IPS DF 19.7 (cell line): ENCODE results near the gene NMRAL1.
A peak's percentile ranks its signal among the peaks of the same experiment; 100 is the strongest.

Source experiments
- DNase-seq: peaks from one replicate; pipeline ENCODE4 v3.0.0-alpha.2; 2013; ENCODE audit warnings: low read depth, low spot score

The NMRAL1 gene

DNA sequence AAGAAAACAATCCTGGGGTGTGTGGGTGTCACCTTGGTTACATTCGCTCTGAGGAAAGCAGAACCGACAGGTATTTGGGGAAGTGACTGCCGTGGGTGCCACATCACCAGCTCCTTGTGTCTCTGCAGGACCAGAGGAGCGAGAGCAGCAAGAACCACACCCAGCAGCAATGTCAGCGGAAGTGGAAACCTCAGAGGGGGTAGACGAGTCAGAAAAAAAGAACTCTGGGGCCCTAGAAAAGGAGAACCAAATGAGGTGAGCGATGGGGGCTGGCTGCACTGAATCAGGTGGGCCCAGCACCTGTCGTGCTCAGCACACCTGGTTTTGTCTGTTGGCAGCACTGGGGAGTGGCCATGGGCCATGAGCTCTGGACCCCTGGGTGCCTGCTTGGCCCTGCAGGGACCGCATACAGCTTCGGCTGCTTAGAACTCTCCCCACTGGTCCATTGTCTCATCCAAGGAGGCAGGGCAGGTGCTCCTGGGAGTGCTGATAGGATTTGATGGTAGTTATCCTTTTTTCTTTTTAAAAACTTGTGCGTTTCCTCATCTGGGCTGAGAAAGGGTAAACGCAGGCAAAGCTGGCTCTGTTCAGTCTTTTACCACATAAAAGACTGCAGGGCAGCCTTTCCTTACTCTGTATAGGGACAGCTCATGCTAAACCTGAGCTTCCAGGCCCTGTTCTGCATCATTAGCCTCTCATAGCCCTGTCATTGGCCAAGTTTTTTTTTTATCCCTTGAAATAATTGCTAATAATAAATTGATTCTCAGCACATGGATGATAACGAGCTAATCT lies 31.1 kb upstream of the NMRAL1 start:
- DNase-seq, result no peak

DNA sequence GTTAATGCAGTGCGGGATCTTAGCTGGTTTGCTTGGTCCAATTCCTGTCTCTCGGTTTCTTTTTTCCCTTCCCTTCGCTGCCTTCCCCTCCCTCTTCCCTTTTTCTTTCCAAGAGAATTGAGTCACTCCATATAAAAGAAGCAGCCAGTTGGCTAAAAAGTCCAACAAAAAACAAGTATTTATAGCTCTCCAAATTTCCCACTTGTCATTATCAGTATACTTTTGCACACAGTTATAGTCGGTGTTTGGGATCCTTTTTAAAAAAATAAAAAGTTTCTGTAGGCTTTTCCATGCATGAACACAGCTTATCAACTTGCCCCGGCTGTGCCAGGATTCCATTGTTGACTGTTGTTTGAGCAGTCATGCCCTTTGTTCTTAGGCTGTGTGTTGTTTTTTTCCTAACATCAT lies 26.6 kb upstream of the NMRAL1 start:
- DNase-seq, result no peak

DNA sequence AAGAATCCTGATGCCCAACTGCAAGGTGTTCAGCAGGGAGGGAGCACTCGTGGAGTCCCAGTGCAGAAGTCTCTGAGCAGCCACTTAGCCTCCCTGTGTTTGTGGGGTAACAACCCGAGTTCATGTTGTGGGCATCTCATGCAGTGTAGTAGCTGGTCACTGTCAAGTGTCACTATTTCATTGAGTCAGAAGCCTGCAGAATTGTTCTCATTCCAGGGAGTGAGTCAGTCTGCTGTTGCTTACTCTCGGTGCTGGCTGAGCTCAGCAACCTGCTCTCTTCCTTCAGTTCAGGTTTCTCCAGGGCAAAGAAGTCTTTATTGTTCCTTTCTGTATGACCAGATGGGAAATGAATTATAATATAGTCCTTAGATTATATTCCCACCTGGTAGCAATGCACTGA lies 25.8 kb upstream of the NMRAL1 start:
- no peak for DNase-seq

DNA sequence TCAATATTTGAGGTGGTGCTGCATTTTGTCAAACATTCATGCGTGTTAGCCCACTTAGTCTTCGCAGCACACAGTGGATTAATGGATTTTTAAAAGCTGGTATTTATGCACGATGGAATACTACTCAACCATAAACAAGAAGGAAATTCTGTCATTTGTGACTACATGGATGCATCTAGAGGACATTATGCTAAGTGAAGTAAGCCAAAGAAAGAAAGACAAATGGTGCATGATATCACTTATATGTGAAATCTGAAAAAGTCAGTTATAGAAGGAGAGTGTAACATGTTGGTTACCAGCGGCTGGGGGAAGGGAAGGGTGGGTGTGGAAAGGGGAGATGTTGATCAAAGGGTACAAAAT lies 24.8 kb upstream of the NMRAL1 start:
- DNase-seq, result no peak

DNA sequence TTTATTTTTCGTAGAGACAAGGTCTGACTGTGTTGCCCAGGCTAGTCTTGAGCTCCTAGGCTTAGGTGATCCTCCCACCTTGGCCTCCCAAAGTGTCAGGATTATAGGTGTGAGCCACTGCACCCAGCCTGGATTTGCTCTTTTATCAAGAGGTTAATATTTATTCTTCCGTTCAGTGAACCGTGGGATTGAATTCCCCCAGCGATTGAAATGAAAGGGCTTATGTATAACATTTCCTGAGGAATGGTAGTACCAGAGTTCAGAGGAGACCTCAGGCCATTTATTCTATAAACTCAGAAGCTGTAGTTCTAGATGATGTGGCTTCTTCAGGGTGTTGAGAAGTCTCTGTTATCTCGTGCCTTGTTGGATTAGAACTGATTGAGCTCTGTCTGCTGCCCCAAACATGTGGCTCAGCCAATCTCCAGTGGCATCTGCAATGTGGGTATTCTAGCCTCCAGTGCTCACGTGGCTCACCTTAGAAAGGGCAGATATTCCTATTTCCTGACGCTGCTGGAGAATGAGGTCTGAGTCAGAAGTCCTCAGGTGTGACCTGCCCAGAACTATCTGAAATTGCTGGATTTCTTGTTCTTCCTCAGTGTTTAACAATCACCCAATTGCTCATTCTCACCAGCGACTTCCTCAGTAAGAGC lies 24.2 kb upstream of the NMRAL1 start:
- DNase-seq, result no peak

DNA sequence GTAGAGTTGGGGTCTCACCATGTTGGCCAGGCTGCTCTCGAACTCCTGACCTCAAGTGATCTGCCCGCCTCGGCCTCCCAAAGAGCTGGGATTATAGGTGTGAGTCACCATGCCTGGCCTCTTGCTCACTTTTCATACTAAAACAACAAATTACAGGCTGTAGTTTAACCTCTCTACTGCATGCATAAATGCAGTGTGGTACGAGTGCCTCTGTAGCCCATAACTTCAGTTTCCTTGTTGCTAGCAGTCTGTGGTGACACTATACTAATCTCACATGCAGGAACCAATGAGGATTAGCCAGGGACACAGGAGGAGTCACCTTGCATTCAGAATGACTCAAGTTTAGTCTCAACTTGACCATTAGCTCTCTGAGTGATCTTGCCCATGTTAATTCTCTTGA lies 21.9 kb upstream of the NMRAL1 start:
- DNase-seq, result no peak

DNA sequence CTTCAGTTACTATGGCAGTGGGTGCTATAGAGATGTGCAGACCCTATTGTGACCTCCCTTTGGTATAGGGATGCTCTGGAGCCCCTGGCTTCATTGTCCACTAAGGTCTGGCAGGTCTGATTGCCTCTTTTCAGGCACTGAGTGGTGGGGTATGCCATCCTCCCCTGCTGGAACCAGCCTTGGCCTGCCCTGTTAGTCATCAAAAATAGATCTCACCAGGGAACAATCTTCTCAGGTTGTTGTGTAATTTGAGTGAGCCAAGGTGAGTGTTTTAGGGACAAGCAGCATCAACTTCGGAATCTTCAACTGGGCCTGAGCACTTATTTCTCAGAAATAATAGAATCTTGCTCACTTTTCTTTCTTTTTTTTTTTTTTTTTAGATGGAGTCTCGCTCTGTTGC lies 21.3 kb upstream of the NMRAL1 start:
- no peak for DNase-seq

DNA sequence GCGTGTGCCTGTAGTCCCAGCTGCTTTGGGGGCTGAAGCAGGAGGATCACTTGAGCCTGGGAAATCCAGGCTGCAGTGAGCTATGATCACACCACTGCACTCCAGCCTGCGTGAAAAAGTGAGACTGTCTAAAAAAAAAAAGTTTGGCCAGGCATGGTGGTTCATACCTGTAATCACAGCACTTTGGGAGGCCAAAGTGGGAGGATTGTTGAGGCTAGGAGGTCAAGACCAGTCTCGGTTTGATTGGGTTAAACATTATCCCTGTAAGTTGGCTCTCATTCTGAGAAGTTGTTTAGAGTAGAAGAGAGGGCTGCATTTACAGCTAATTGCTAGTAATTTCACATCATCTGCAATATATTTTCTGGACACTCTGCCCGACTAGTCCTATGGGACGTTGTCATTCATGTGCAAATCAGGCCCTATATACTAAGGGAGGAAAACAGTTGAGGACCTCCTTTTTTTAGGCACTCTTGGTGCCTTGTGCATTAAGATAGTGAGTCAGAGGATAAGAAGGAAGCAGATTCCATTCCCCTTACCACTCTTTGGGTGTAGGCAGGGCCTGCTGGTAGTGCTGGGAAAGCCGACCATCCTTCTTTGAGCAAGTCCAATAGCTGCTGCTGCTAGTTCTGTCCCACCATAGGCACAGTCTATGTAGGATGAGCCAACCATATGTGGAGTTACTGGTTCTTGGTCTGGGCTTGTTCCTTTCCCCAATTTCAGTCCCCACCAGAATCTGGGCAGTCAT lies 20.5 kb upstream of the NMRAL1 start:
- no peak for DNase-seq

DNA sequence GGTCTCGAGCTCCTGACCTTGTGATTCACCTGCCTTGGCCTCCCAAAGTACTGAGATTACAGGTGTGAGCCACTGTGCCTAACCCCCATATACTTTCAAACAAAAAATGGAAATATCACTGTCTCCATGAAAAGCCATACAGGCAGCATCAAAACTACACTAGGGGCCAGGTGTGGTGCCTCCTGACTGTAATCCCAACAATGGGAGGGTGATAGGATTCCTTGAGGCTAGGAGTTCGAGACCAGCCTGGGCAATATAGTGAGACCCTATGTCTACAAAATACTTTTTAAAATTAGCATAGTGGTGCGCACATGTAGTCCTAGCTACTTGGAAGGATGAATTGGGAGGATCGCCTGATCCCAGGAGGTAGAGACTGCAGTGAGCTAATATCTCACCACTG lies 17.5 kb upstream of the NMRAL1 start:
- DNase-seq, result no peak

DNA sequence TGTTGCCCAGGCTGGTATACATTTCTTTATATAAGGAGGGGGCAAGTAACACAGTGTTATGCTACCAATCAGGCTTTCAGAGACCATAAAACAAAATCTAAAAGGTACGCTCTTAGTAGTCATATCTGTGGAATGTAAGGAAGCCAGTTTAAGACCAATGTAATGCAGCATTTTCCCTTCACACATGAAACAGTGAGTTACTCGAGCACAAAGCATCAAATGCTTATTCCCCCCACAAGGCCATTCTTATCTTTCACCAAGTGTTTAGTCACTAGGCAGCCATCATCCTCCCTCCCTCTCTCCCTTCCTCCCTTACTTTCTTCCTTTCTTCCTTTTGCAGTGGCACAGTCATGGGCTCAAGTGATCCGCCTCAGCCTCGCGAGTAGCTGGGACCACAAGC lies 14.6 kb upstream of the NMRAL1 start:
- DNase-seq, result no peak

DNA sequence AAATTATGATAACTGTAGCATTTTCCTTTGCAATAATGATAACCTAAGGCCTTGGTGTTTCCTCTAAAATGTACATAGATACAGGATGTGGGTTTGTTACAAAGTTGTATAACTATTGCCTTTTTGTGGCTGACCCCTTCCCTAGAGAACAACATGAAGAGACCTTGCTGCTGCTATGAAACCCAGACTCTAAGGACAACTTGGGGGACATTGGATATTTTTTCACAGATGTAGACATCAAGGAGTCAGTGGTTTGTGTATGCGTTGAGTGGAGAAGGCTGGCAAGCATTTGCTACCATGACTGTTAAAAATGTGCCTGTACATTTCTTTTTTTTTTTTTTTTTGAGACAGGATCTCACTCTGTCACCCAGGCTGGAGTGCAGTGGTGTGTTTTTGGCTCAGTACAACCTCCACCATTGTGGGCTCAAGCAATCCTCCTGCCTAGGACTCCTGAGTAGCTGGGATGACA lies 14.1 kb upstream of the NMRAL1 start:
- no peak for DNase-seq

DNA sequence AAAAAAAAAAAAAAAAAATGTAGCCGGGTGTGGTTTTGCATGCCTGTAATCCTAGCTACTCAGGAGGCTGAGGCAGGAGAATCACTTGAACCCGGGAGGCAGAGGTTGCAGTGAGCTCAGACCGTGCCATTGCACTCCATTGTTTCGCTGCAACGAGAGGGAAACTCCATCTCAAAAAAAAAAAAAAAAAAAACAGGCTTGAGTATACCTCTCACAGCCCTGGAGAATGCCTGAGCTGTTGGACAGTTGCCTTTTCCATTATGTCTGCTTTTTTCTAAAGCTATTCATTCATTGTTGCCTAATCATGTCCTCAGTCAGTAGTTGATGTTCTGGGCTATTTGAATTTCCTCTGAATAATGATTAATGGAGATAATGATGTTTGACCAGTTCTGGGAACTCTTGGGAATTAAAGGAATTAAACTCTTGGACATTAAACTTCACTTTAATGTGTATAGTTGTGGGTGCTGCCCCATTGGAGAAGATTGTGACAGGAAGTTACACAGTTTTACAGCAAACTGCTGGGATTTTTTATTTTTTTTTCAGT lies 13.6 kb upstream of the NMRAL1 start:
- DNase-seq, result no peak

DNA sequence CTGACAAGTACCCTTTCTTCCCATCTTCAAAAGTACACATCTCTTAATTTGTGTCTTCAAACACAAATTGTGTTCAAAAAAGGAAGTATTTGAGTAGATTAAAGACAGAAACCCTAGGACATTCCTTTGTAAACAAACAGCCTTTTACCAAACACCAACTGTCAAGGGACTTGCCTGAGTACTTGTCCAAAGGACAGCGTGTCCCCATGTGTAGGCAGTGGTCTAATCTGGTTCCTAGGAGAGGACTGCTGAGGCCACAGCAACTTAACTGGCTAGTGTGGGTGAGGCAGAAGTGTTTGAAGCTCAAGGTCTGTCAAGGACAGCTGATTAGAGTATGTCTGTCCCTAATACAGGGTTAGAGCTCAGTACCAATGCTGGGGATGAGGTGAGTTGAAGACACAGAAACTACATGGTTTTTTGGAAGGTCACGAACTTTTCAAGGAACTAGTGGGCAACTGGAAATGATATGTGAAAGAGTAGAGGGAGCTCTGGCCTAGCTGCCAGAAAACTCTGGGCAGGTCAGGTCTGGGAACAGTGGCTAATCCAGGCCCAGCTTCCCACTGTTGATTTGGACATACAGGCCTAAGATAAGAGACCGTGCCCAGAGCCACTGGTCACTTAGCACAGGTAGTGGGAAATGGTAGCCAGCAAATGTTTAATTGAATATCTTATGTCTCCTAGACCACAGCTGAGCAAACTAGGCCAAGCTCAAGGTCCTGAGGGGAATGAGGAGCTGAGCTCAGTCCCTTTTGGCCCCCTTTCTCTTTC lies 11.9 kb upstream of the NMRAL1 start:
- no peak for DNase-seq

DNA sequence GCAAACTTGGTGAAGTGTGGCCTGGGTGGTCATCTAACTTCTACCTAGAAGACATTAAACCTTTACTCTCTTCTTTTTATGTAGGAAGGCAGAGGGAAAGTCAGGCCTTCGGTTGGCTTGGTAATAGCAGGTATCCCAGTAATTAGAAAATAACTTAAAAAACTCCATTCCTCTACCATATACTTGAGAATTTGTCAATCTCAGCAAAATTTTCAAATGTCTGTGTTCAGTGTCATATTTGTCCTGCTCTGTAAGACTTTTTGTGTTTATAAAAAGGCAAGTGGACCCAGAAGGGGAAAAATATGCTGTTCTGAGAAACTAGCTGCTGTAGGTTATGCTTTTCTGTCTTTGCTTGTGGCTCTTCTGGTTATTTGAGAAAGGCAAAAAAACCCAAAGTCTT lies 7.5 kb upstream of the NMRAL1 start:
- no peak for DNase-seq

DNA sequence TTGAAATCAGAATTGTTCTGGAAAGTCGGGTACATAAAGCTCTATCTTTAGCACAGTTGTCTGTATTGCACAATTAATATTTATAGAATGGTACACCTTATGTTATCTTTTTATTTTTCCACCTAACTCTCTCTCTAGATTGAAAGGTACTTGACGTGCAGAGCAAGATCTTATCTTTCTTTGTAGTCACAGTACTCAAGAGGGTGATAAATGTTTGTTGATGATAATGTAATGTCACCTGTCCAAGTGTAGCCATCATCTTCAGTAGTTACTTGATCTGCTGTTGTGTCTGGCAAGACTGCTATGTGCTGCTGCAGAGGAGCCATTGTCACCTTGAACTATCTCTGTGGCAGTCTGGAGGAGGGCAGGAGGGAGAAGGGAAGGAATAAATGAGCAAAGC lies 7.1 kb upstream of the NMRAL1 start:
- no peak for DNase-seq

DNA sequence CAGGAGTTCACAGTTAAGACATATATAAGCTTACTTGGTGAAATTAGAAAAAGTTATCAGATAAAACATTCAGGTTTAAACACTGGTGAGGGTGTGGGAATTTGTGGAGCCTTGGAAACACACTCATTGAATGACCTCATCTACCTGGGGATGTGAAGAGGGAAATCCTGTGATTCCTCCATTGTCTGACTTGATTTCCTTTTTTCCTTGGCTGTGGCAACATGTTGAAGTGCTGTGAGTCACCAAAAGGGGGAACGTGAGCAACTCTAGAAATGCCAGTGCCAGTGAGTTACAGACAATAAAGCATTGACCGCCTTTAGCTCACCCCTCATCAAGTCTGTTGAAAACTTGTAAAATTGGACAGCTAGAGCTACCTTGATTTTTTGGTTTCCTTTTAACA lies 3.5 kb upstream of the NMRAL1 start:
- DNase-seq, result no peak

DNA sequence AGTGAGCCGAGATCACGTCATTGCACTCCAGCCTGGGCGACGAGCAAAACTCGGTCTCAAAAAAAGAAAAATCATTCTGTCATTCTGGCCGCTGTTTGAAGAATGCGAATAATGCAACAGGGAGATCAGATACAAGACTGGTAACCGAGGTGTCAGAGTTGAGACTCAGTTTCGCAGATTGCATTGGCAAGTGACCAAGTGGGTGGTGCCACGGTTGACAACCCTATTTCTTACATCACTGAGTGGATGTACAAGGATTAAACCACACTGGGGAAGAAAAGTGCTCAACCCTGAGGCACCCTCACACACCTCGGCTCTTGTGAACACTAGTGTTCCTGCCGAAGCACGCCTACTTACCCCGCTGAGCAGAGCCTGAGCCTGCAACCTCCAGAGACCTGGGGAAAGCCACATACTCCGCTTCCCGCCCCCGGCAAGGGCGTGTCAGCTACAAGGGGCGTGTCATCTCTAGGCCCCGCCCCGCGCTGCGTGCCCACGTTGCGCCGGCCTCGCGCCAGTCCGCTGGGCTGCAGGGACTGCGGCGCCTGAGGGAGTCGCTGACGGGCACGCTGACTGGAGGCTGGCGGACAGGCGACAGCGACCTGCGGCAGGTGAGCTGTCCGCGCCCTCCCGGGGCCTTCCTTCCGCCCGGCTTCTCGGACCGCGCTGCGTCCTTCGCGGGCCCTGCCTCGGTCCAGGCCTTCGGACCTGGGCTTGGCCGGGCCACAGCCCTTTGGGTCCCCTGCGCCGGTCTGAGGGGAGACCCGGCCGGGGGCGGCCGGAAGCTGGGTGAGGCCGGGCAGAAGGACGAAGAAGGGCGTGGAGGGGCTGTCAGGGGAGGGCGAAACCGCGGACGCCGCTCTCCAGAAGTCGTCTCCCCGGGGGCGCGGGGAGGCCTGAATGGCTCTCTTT lies 1.7 kb upstream of the NMRAL1 start, which contains the start of gene HMOX2:
Gene HMOX2, plus strand, starts transcription at position 519 of the 909 bp plus-strand sequence. CDS start 29,127 bp downstream, outside the sequence.
- peak; percentile 59 for DNase-seq

DNA sequence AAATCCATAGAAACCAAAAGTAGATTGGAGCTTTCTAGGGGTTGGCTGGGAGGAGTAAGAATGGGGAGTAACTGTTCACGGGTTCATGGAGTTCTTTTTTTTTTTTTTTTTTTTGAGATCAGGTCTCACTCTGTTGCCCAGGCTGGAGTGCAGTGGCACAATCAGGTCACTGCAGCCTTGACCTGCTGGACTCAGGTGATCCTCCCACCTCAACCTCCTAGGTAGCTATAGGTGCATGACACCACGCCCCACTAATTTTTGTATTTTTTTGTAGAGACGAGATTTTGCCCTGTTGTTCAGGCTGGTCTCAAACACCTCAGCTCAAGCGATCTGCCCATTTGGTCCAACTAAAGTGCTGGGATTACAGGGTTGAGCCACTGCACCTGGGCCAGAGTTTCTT lies 1.5 kb downstream of the NMRAL1 start:
- no peak for DNase-seq

DNA sequence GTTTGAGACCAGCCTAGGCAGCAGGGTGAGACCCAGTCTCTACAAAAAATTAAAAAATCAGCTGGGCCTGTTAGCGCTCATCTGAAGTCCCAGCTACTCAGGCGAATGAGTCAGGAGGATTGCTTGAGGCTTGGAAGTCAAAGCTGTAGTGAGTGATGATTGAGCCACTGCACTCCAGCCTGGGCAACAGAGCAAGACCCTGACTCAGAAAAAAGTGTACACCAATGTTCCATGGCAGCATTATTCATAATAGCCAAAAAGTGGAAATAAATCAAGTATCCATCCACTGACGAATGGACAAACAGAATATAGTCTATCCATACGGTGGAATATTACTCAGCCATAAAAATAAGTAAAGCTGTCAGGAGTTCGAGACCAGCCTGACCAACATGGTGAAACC lies 2.6 kb downstream of the NMRAL1 start:
- no peak for DNase-seq

DNA sequence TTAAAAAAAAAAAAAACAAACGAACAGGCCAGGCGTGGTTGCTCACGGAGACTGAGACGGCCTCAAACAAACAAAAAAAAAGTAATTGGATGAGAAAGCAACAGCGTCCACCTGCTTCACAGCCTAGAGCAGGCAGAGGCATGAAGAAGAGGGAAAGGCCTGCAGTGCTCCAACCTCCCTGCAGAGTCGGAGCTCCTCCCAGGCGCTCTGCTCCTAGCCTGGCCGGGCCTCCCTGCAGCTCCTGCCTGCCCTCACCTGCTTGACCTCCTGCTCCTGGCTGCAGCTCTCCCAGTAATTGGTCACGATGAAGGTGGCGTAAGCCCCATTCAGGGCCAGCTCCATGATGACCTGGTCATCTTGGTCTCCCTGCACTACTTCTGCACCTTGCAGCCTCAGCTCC lies 5.5 kb downstream of the NMRAL1 start:
- DNase-seq, result no peak

DNA sequence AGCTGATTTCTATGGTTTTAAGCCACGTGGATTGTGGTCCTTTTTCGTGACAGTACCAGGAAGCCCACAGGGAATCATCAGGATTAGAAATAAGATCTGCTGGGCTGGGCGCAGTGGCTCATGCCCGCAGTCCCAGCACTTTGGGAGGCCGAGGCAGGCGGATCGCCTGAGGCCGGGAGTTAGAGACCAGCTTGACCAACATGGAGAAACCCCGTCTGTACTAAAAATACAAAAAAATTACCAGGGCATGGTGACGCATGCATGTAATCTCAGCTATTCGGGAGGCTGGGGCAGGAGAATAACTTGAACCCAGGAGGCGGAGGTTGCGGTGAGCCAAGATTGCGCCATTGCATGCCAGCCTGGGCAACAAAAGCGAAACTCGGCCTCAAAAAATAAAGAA lies 6.5 kb downstream of the NMRAL1 start:
- no peak for DNase-seq
